OCI-LY3 (cell line): ENCODE data around the gene PLCB1.

Experiments
- H2AFZ ChIP-seq: fragments of 200-600, 300-600 bp; shearing (Covaris generic); 2 replicates; pipeline ENCODE4 v1.6.0; 2014; ENCODE audit warnings: antibody characterized with exemption, low read depth, low read length
- H3K27ac ChIP-seq: fragments of 200-600, 300-600 bp; sonication (generic); 2 replicates; pipeline ENCODE4 v1.5.1; 2014; ENCODE audit warnings: mild to moderate bottlenecking, low read length, moderate library complexity, mixed read lengths
- H3K27me3 ChIP-seq: fragments of 200-600, 300-600 bp; sonication (generic); 2 replicates; pipeline ENCODE4 v1.6.1; 2014; ENCODE audit warnings: low read depth, low read length, mixed read lengths
- H3K36me3 ChIP-seq: fragments of 200-600, 300-600 bp; sonication (generic); replicated peaks from 2 replicates; pipeline ENCODE3; 2014; ENCODE audit warnings: low read depth, low read length, mixed read lengths
- H3K4me1 ChIP-seq: fragments of 300-600, 200-600 bp; sonication (generic); 2 replicates; pipeline ENCODE4 v1.6.1; 2014; ENCODE audit warnings: low read length, mixed read lengths
- H3K4me2 ChIP-seq: fragments of 200-600, 300-600 bp; sonication (generic); 2 replicates; pipeline ENCODE4 v1.6.1; 2014; ENCODE audit warnings: low read length, mixed read lengths
- H3K4me3 ChIP-seq: fragments of 300-600, 200-600 bp; sonication (generic); 2 replicates; pipeline ENCODE4 v1.5.1; 2014; ENCODE audit warnings: antibody characterized with exemption, mild to moderate bottlenecking, low read length, moderate library complexity
- H3K79me2 ChIP-seq: fragments of 300-600, 200-600 bp; shearing (Covaris generic); 2 replicates; pipeline ENCODE4 v1.6.1; 2014; ENCODE audit warnings: mild to moderate bottlenecking, low read length, mixed read lengths
- H3K9ac ChIP-seq: fragments of 300-600, 200-600 bp; shearing (Covaris generic); 2 replicates; pipeline ENCODE4 v1.6.0; 2014; ENCODE audit warnings: mild to moderate bottlenecking, low read length, moderate library complexity
- H3K9me3 ChIP-seq: fragments of 200-600, 300-600 bp; shearing (Covaris generic); 2 replicates; pipeline ENCODE4 v1.6.1; 2014; ENCODE audit warnings: low read length, mixed read lengths; ENCODE audit not compliant: insufficient read depth
- H4K20me1 ChIP-seq: fragments of 200-600, 300-600 bp; sonication (generic); 2 replicates; pipeline ENCODE4 v1.6.1; 2016; ENCODE audit warnings: low read length, mixed read lengths; ENCODE audit not compliant: insufficient read depth
- CTCF ChIP-seq: fragments of 200-600, 300-600 bp; sonication (generic); IDR thresholded peaks from 2 replicates; pipeline ENCODE4 v1.5.1; 2014; ENCODE audit warnings: antibody characterized with exemption, low read length, low read depth
- EZH2phosphoT487 ChIP-seq: fragments of 200-600 bp; shearing (Covaris generic); IDR thresholded peaks from 2 replicates; pipeline ENCODE4 v1.6.1; 2018; ENCODE audit warnings: antibody characterized with exemption, mixed run types, low read depth

The PLCB1 gene

DNA sequence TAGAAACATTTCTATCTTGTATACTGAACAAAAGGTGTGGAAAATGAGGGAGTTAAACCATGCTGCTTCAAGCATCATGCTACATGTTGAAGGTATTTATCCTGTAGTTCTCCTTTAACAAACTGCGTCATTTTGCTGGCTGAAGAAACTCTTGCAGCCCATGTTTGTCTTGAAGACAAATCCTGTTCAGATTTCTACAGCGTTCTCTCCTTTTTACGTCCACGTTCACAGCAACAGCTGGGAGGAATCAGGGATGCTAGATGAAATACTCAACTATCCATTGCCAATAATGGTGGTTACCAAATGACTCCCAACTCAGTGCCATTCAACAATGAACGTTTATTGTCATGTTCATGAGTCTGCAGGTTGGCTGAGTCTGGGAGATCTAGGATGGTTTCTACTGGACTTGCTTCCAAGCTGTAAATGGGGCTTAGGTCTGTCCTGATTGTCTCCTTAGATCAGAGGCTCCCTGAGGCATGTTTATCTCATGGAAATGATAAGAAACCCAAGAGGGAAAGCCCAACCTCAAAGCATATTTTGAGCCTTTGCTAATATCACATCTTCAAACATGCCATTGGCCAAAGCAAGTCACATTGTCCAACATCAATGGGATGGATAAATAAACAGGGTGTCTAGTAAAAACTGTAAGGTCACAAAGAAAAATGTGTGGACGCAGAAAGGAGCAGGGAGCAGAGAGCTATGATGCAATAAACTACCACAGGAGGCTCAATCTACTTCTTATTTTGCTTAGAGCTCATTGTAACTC is 2.7 kb upstream of the PLCB1 start:
- no peak overlapping the region for H3K4me3 ChIP-seq
- H3K36me3 ChIP-seq, result no peaks in the 10 kb centered on the region
- H3K4me1 ChIP-seq, result peaks cover 4% of the 10 kb centered on the region; the same call in 1 of the 2 replicates
- no peak overlapping the region for H3K27ac ChIP-seq
- H3K9me3 ChIP-seq, result no peaks in the 10 kb centered on the region
- no peak overlapping the region for H3K9ac ChIP-seq
- peaks cover 32% of the 10 kb centered on the region for H3K27me3 ChIP-seq
- H2AFZ ChIP-seq, result no peak overlapping the region
- H4K20me1 ChIP-seq, result no peaks in the 10 kb centered on the region
- H3K4me2 ChIP-seq, result no peak overlapping the region
- no peak for TF ChIP-seq EZH2phosphoT487
- H3K79me2 ChIP-seq, result no peaks in the 10 kb centered on the region

- Histone ChIP-seq H3K79me2 (no peaks in the 10 kb centered on the region), H3K27ac (no peak overlapping the region), H3K27me3 (peaks cover 29% of the 10 kb centered on the region), H4K20me1 (no peaks in the 10 kb centered on the region), H3K4me2 (no peak overlapping the region), H2AFZ (no peak overlapping the region), H3K4me3 (no peak overlapping the region), H3K36me3 (no peaks in the 10 kb centered on the region), H3K9me3 (no peaks in the 10 kb centered on the region), H3K9ac (no peak overlapping the region), H3K4me1 (peaks cover 4% of the 10 kb centered on the region; the same call in 1 of the 2 replicates)
- TF ChIP-seq CTCF (no peak), EZH2phosphoT487 (no peak)
Measured at GRCh38 chr20:8130840-8131526, 1.1 kb upstream of the PLCB1 start.

- Histone ChIP-seq H3K4me2 (no peak overlapping the region), H3K27ac (no peak overlapping the region), H3K27me3 (peaks cover 12% of the 10 kb centered on the region), H3K9me3 (no peaks in the 10 kb centered on the region), H3K4me1 (peaks cover 4% of the 10 kb centered on the region; the same call in 1 of the 2 replicates), H3K9ac (no peak overlapping the region), H4K20me1 (no peaks in the 10 kb centered on the region), H3K79me2 (no peaks in the 10 kb centered on the region), H3K4me3 (no peak overlapping the region), H2AFZ (no peak overlapping the region), H3K36me3 (no peaks in the 10 kb centered on the region)
- TF ChIP-seq CTCF (no peak), EZH2phosphoT487 (no peak)
Measured at GRCh38 chr20:8132484-8133309, 631 bp downstream of the PLCB1 start.

DNA sequence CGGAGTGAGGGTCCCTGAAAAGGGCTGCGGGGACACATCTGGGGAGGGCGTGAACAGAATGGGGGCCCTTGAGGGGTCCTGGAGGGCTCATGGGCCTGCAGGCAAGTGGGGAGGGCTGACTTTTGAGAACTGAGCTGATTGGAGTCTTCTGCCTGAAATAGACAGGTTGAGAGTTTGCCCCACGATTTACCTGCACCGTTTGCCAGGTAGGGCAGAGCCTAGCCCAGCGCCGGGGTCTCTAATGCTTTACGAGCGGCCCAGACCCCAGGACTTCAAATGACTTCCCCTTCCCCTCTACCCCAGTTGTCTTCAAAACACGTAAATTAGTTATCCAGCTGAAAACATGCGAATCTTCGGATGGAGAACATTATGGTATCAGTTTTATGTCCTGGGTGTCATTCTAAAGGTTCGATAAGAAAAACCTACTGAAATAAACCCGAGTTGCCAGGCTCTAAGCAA is 1.3 kb downstream of the PLCB1 start:
- Histone ChIP-seq H3K36me3 (no peaks in the 10 kb centered on the region), H4K20me1 (no peaks in the 10 kb centered on the region), H3K79me2 (no peaks in the 10 kb centered on the region), H3K9me3 (no peaks in the 10 kb centered on the region), H3K27ac (no peak overlapping the region), H3K4me3 (no peak overlapping the region), H3K9ac (no peak overlapping the region), H2AFZ (no peak overlapping the region), H3K27me3 (peaks cover 10% of the 10 kb centered on the region; the same call in 1 of the 2 replicates), H3K4me2 (no peak overlapping the region), H3K4me1 (no peaks in the 10 kb centered on the region)
- no peak for TF ChIP-seq CTCF
- no peak for TF ChIP-seq EZH2phosphoT487
